ENCODE measurements around the gene SMPD3. TPM values are rescaled to one million over a fixed set of nuclear protein-coding genes. Genes with fewer than 3 reads are reported as not detected.

Gene SMPD3
- total RNA-seq, 1 experiment from 2014 or later: 0.17 TPM

DNA sequence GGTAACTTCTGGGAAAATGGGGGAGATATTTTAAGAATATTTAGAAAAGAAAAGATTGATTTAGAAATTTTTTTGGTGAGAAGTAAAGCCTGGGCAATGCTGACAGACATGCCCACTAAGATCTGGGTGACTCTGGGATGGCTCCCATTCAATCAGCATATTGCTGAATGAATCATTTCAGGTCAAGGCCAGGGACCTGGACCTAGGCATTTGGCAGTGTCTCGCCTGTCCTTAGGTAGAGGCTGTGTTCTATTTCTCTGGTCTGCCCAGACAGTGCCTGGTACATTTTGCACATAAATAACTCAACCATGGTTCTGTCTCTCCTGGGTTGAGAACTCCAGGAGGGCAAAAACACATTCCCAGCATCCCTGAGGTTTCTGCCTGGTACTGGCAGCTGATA is 39.9 kb downstream of the SMPD3 start:
- Histone ChIP-seq H3K4me3 (ENCODE audit: low read depth, low read length, poor library complexity, severe bottlenecking) (no peak overlapping the region), H3K9me3 (ENCODE audit: low read depth, low read length, poor library complexity, severe bottlenecking) (no peaks in the 10 kb centered on the region), H3K27me3 (replicated peaks; ENCODE audit: insufficient read depth, low read depth, low read length, poor library complexity) (no peaks in the 10 kb centered on the region), H3K4me1 (ENCODE audit: insufficient read depth, low read length, poor library complexity, severe bottlenecking) (peaks cover 12% of the 10 kb centered on the region), H3K27ac (ENCODE audit: low read depth, low read length, poor library complexity, severe bottlenecking) (no peak overlapping the region), H3K36me3 (ENCODE audit: insufficient read depth, low read length, poor library complexity, severe bottlenecking) (no peaks in the 10 kb centered on the region)
- no peak for DNase-seq (ENCODE audit: low spot score)
- ChIA-PET POLR2A (ENCODE audit: low non-redundant PET) (no interaction called here), CTCF (no interaction called here)
- no peak for TF ChIP-seq EZH2 (IDR thresholded peaks at IDR 0.05; ENCODE audit: borderline replicate concordance, low read depth, low read length, poor library complexity, severe bottlenecking)
- no peak for TF ChIP-seq CTCF (conservative IDR thresholded peaks at IDR 0.05; ENCODE audit: low read depth, low read length)
- intact Hi-C loops (cut with micrococcal nuclease; ENCODE audit: unreplicated experiment): no loop called here
- no TSS peak for BruUV-seq (replicated peaks)

GRCh38 chr16:68406458-68407152 is 41.7 kb downstream of the SMPD3 start:
- TF ChIP-seq CTCF (conservative IDR thresholded peaks at IDR 0.05; ENCODE audit: low read depth, low read length): no peak
- TF ChIP-seq EZH2 (IDR thresholded peaks at IDR 0.05; ENCODE audit: borderline replicate concordance, low read depth, low read length, poor library complexity, severe bottlenecking): no peak
- H3K4me1 ChIP-seq (ENCODE audit: insufficient read depth, low read length, poor library complexity, severe bottlenecking): peaks cover 12% of the 10 kb centered on the region
- H3K9me3 ChIP-seq (ENCODE audit: low read depth, low read length, poor library complexity, severe bottlenecking): no peaks in the 10 kb centered on the region
- intact Hi-C loops (cut with micrococcal nuclease; ENCODE audit: unreplicated experiment): no loop called here
- CTCF ChIA-PET: no interaction called here
- DNase-seq (ENCODE audit: low spot score): peak; percentile 37
- H3K27me3 ChIP-seq (replicated peaks; ENCODE audit: insufficient read depth, low read depth, low read length, poor library complexity): no peaks in the 10 kb centered on the region
- H3K4me3 ChIP-seq (ENCODE audit: low read depth, low read length, poor library complexity, severe bottlenecking): no peak overlapping the region
- H3K36me3 ChIP-seq (ENCODE audit: insufficient read depth, low read length, poor library complexity, severe bottlenecking): no peaks in the 10 kb centered on the region
- H3K27ac ChIP-seq (ENCODE audit: low read depth, low read length, poor library complexity, severe bottlenecking): no peak overlapping the region
- BruUV-seq (replicated peaks): no TSS peak
- POLR2A ChIA-PET (ENCODE audit: low non-redundant PET): no interaction called here

DNA sequence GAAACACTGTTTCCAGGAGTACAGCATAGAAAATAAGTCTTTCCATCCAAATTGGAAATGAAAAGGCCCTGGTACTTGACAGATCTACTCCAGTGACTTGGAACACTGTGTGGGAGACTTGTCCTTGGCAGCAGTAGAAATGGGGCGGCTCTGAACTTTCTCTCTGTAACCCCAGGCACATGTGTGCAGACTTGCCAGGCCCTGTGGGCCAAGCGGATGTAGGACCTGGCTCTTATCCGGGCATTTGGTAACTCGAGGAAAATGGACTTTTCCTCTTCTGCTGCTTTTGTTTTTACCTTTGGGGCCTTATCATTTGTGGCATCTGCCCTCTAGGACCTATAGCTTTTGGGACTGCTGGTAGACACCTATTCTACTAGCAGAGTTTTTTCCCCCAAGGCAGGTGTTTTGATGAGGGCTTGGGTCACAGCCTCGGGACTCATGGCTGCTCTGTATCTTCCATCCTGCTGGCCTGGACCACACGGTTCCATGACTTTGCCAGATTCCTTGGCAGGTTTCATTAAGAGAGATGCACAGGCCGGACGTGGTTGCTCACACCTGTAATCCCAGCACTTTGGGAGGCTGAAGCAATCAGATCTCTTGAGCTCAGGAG is 43.5 kb downstream of the SMPD3 start:
- Histone ChIP-seq H3K36me3 (ENCODE audit: insufficient read depth, low read length, poor library complexity, severe bottlenecking) (no peaks in the 10 kb centered on the region), H3K4me1 (ENCODE audit: insufficient read depth, low read length, poor library complexity, severe bottlenecking) (peaks cover 12% of the 10 kb centered on the region), H3K27me3 (replicated peaks; ENCODE audit: insufficient read depth, low read depth, low read length, poor library complexity) (no peaks in the 10 kb centered on the region), H3K4me3 (ENCODE audit: low read depth, low read length, poor library complexity, severe bottlenecking) (no peak overlapping the region), H3K27ac (ENCODE audit: low read depth, low read length, poor library complexity, severe bottlenecking) (no peak overlapping the region), H3K9me3 (ENCODE audit: low read depth, low read length, poor library complexity, severe bottlenecking) (no peaks in the 10 kb centered on the region)
- DNase-seq (ENCODE audit: low spot score): no peak
- no TSS peak for BruUV-seq (replicated peaks)
- intact Hi-C loops (cut with micrococcal nuclease; ENCODE audit: unreplicated experiment): no loop called here
- no peak for TF ChIP-seq EZH2 (IDR thresholded peaks at IDR 0.05; ENCODE audit: borderline replicate concordance, low read depth, low read length, poor library complexity, severe bottlenecking)
- TF ChIP-seq CTCF (conservative IDR thresholded peaks at IDR 0.05; ENCODE audit: low read depth, low read length): no peak
- POLR2A ChIA-PET (ENCODE audit: low non-redundant PET): no interaction called here
- CTCF ChIA-PET: no interaction called here
